ENCODE measurements around the gene APOC1.
"Not testable (repeated sequence)": the region's sequence is repeated elsewhere in the genome, so short reads cannot be mapped to it uniquely, and the experiment has no call there.

The APOC1 gene

GRCh38 chr19:44883922-44884321 is 30.5 kb upstream of the APOC1 start:
- no peak overlapping the region for H3K9ac ChIP-seq (ENCODE audit: insufficient read length, low read depth)
- DNase-seq (ENCODE audit: low read depth, low spot score), result no peak
- H3K4me1 ChIP-seq (ENCODE audit: insufficient read depth, insufficient read length), result peaks cover 9% of the 10 kb centered on the region
- H3K9me3 ChIP-seq (ENCODE audit: insufficient read depth, low read length), result no peaks in the 10 kb centered on the region
- H3K27me3 ChIP-seq (ENCODE audit: insufficient read depth, insufficient read length), result no peaks in the 10 kb centered on the region
- no peak overlapping the region for H3K4me3 ChIP-seq (ENCODE audit: insufficient read length, low read depth)
- peaks cover 56% of the 10 kb centered on the region for H3K36me3 ChIP-seq (ENCODE audit: insufficient read depth, insufficient read length, low read length)
- TF ChIP-seq YY1 (IDR thresholded peaks at IDR 0.05; ENCODE audit: insufficient read depth, insufficient read length), result no peak
- TF ChIP-seq ZNF274 (IDR thresholded peaks at IDR 0.05; ENCODE audit: low read depth, low read length), result no peak
- TF ChIP-seq SUZ12 (IDR thresholded peaks at IDR 0.05; ENCODE audit: extremely low read depth, insufficient read depth, insufficient read length), result no peak

- TF ChIP-seq ZNF274 (IDR thresholded peaks at IDR 0.05; ENCODE audit: low read depth, low read length) (no peak), SUZ12 (IDR thresholded peaks at IDR 0.05; ENCODE audit: extremely low read depth, insufficient read depth, insufficient read length) (no peak), YY1 (IDR thresholded peaks at IDR 0.05; ENCODE audit: insufficient read depth, insufficient read length) (no peak)
- Histone ChIP-seq H3K36me3 (ENCODE audit: insufficient read depth, insufficient read length, low read length) (peaks cover 53% of the 10 kb centered on the region), H3K9ac (ENCODE audit: insufficient read length, low read depth) (no peak overlapping the region), H3K4me1 (ENCODE audit: insufficient read depth, insufficient read length) (peaks cover 4% of the 10 kb centered on the region), H3K27me3 (ENCODE audit: insufficient read depth, insufficient read length) (no peaks in the 10 kb centered on the region), H3K9me3 (ENCODE audit: insufficient read depth, low read length) (no peaks in the 10 kb centered on the region), H3K4me3 (ENCODE audit: insufficient read length, low read depth) (no peak overlapping the region)
- no peak for DNase-seq (ENCODE audit: low read depth, low spot score)
Observed at GRCh38 chr19:44884566-44884965, 29.8 kb upstream of the APOC1 start.

- H3K27me3 ChIP-seq (ENCODE audit: insufficient read depth, insufficient read length), result no peaks in the 10 kb centered on the region
- H3K9ac ChIP-seq (ENCODE audit: insufficient read length, low read depth), result no peak overlapping the region
- H3K9me3 ChIP-seq (ENCODE audit: insufficient read depth, low read length), result no peaks in the 10 kb centered on the region
- H3K4me1 ChIP-seq (ENCODE audit: insufficient read depth, insufficient read length), result no peaks in the 10 kb centered on the region
- DNase-seq (ENCODE audit: low read depth, low spot score), result no peak
- H3K4me3 ChIP-seq (ENCODE audit: insufficient read length, low read depth), result no peak overlapping the region
- TF ChIP-seq SUZ12 (IDR thresholded peaks at IDR 0.05; ENCODE audit: extremely low read depth, insufficient read depth, insufficient read length) (no peak), YY1 (IDR thresholded peaks at IDR 0.05; ENCODE audit: insufficient read depth, insufficient read length) (no peak), ZNF274 (IDR thresholded peaks at IDR 0.05; ENCODE audit: low read depth, low read length) (no peak)
- peaks cover 49% of the 10 kb centered on the region for H3K36me3 ChIP-seq (ENCODE audit: insufficient read depth, insufficient read length, low read length)
Observed at GRCh38 chr19:44886141-44886540, 28.3 kb upstream of the APOC1 start.

- Histone ChIP-seq H3K4me1 (ENCODE audit: insufficient read depth, insufficient read length) (peaks cover 4% of the 10 kb centered on the region), H3K36me3 (ENCODE audit: insufficient read depth, insufficient read length, low read length) (peaks cover 50% of the 10 kb centered on the region), H3K4me3 (ENCODE audit: insufficient read length, low read depth) (no peak overlapping the region), H3K9ac (ENCODE audit: insufficient read length, low read depth) (no peak overlapping the region), H3K27me3 (ENCODE audit: insufficient read depth, insufficient read length) (no peaks in the 10 kb centered on the region), H3K9me3 (ENCODE audit: insufficient read depth, low read length) (no peaks in the 10 kb centered on the region)
- no peak for DNase-seq (ENCODE audit: low read depth, low spot score)
- TF ChIP-seq YY1 (IDR thresholded peaks at IDR 0.05; ENCODE audit: insufficient read depth, insufficient read length) (no peak), ZNF274 (IDR thresholded peaks at IDR 0.05; ENCODE audit: low read depth, low read length) (no peak), SUZ12 (IDR thresholded peaks at IDR 0.05; ENCODE audit: extremely low read depth, insufficient read depth, insufficient read length) (no peak)
Observed at GRCh38 chr19:44887648-44888047, 26.8 kb upstream of the APOC1 start.

- not testable (repeated sequence) for H3K4me3 ChIP-seq (ENCODE audit: insufficient read length, low read depth); H3K9me3 ChIP-seq (ENCODE audit: insufficient read depth, low read length); DNase-seq (ENCODE audit: low read depth, low spot score); H3K9ac ChIP-seq (ENCODE audit: insufficient read length, low read depth); H3K27me3 ChIP-seq (ENCODE audit: insufficient read depth, insufficient read length); H3K4me1 ChIP-seq (ENCODE audit: insufficient read depth, insufficient read length)
- peaks cover 54% of the 10 kb centered on the region for H3K36me3 ChIP-seq (ENCODE audit: insufficient read depth, insufficient read length, low read length)
Observed at GRCh38 chr19:44888335-44888734, 26.1 kb upstream of the APOC1 start.

GRCh38 chr19:44889830-44890365 is 24.5 kb upstream of the APOC1 start:
- peaks cover 59% of the 10 kb centered on the region for H3K36me3 ChIP-seq (ENCODE audit: insufficient read depth, insufficient read length, low read length)

GRCh38 chr19:44890366-44891015 is 23.9 kb upstream of the APOC1 start:
- H3K36me3 ChIP-seq (ENCODE audit: insufficient read depth, insufficient read length, low read length), result peaks cover 64% of the 10 kb centered on the region

More at GRCh38 chr19:44889830-44890365, 24.5 kb upstream of the APOC1 start:
- H3K4me3 ChIP-seq (ENCODE audit: insufficient read length, low read depth), result peak overlapping the region; percentile 24
- TF ChIP-seq SUZ12 (IDR thresholded peaks at IDR 0.05; ENCODE audit: extremely low read depth, insufficient read depth, insufficient read length) (no peak), ZNF274 (IDR thresholded peaks at IDR 0.05; ENCODE audit: low read depth, low read length) (no peak), YY1 (IDR thresholded peaks at IDR 0.05; ENCODE audit: insufficient read depth, insufficient read length) (no peak)
- no peaks in the 10 kb centered on the region for H3K9me3 ChIP-seq (ENCODE audit: insufficient read depth, low read length)
- no peaks in the 10 kb centered on the region for H3K27me3 ChIP-seq (ENCODE audit: insufficient read depth, insufficient read length)
- no peak overlapping the region for H3K9ac ChIP-seq (ENCODE audit: insufficient read length, low read depth)
- peaks cover 4% of the 10 kb centered on the region for H3K4me1 ChIP-seq (ENCODE audit: insufficient read depth, insufficient read length)
- no peak for DNase-seq (ENCODE audit: low read depth, low spot score)

More at GRCh38 chr19:44890366-44891015, 23.9 kb upstream of the APOC1 start:
- H3K27me3 ChIP-seq (ENCODE audit: insufficient read depth, insufficient read length), result no peaks in the 10 kb centered on the region
- H3K9me3 ChIP-seq (ENCODE audit: insufficient read depth, low read length), result no peaks in the 10 kb centered on the region
- TF ChIP-seq SUZ12 (IDR thresholded peaks at IDR 0.05; ENCODE audit: extremely low read depth, insufficient read depth, insufficient read length) (no peak), ZNF274 (IDR thresholded peaks at IDR 0.05; ENCODE audit: low read depth, low read length) (no peak), YY1 (IDR thresholded peaks at IDR 0.05; ENCODE audit: insufficient read depth, insufficient read length) (no peak)
- peak; percentile 98 for DNase-seq (ENCODE audit: low read depth, low spot score)
- H3K9ac ChIP-seq (ENCODE audit: insufficient read length, low read depth), result no peak overlapping the region
- H3K4me1 ChIP-seq (ENCODE audit: insufficient read depth, insufficient read length), result peaks cover 4% of the 10 kb centered on the region
- no peak overlapping the region for H3K4me3 ChIP-seq (ENCODE audit: insufficient read length, low read depth)
